HepG2 (cell line): ENCODE results near the gene PRRT2.

ENCODE experiments used
- ARID5B ChIP-seq: IDR thresholded peaks from 2 replicates; pipeline ENCODE4 v1.4.0; 2020; ENCODE audit warnings: mild to moderate bottlenecking, missing genetic modification reagents
- DMAP1 ChIP-seq: IDR thresholded peaks from 2 replicates; pipeline ENCODE4 v1.6.1; 2016
- EZH2 ChIP-seq: conservative IDR thresholded peaks from 2 replicates; pipeline ENCODE4 v1.6.1; 2012; ENCODE audit warnings: mild to moderate bottlenecking, low read depth, low read length, moderate library complexity
- GMEB2 ChIP-seq: IDR thresholded peaks from 2 replicates; pipeline ENCODE4 v1.6.1; 2016; ENCODE audit warnings: missing biosample characterization, missing genetic modification reagents, low read depth
- POLR2AphosphoS2 ChIP-seq: IDR thresholded peaks from 2 replicates; pipeline ENCODE4 v1.6.1; 2011; ENCODE audit warnings: low read depth, low read length, improper control_type of control experiment
- SIN3A ChIP-seq: IDR thresholded peaks from 2 replicates; pipeline ENCODE4 v1.6.1; 2011; ENCODE audit warnings: low read depth, mild to moderate bottlenecking, control low read depth, low read length, borderline replicate concordance
- TBX3 ChIP-seq: fragments of 450-650 bp; IDR thresholded peaks from 2 replicates; pipeline ENCODE4 v1.6.1; 2017; ENCODE audit warnings: antibody characterized with exemption, mild to moderate bottlenecking, inconsistent platforms, borderline replicate concordance
- ZNF225 ChIP-seq: sonication (generic); formaldehyde crosslinking; IDR thresholded peaks from 2 replicates; pipeline ENCODE4 v1.4.0; 2020; ENCODE audit warnings: mild to moderate bottlenecking, missing genetic modification reagents
- ZNF253 ChIP-seq: sonication (generic); formaldehyde crosslinking; IDR thresholded peaks from 2 replicates; pipeline ENCODE4 v1.8.0; 2022; ENCODE audit warnings: mild to moderate bottlenecking, missing genetic modification reagents, borderline replicate concordance
- ZNF878 ChIP-seq: sonication (generic); formaldehyde crosslinking; IDR thresholded peaks from 2 replicates; pipeline ENCODE4 v1.8.1; 2023; ENCODE audit warnings: mild to moderate bottlenecking, missing genetic modification reagents, moderate library complexity
- TF ChIP-seq, protein P1 (sequence below): sonication (generic); formaldehyde crosslinking; IDR thresholded peaks from 2 replicates; pipeline ENCODE4 v1.4.0; 2020; ENCODE audit warnings: missing genetic modification reagents
- TF ChIP-seq, protein P2 (sequence below): sonication (generic); formaldehyde crosslinking; IDR thresholded peaks from 2 replicates; pipeline ENCODE4 v1.4.0; 2020; ENCODE audit warnings: missing genetic modification reagents

GRCh38 chr16:29811896-29812665 lies at the start of gene PRRT2:
- TF ChIP-seq ZNF253 (CRISPR knock-in tag) (no peak), SIN3A (no peak), TBX3 (no peak), ARID5B (CRISPR knock-in tag) (no peak), ZNF878 (CRISPR knock-in tag) (no peak), POLR2AphosphoS2 (no peak), ZNF225 (CRISPR knock-in tag) (no peak), GMEB2 (CRISPR knock-in tag) (no peak), DMAP1 (CRISPR knock-in tag) (no peak), EZH2 (no peak)
- TF ChIP-seq, protein P1, sequence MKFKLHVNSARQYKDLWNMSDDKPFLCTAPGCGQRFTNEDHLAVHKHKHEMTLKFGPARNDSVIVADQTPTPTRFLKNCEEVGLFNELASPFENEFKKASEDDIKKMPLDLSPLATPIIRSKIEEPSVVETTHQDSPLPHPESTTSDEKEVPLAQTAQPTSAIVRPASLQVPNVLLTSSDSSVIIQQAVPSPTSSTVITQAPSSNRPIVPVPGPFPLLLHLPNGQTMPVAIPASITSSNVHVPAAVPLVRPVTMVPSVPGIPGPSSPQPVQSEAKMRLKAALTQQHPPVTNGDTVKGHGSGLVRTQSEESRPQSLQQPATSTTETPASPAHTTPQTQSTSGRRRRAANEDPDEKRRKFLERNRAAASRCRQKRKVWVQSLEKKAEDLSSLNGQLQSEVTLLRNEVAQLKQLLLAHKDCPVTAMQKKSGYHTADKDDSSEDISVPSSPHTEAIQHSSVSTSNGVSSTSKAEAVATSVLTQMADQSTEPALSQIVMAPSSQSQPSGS, result no peak
- TF ChIP-seq, protein P2, sequence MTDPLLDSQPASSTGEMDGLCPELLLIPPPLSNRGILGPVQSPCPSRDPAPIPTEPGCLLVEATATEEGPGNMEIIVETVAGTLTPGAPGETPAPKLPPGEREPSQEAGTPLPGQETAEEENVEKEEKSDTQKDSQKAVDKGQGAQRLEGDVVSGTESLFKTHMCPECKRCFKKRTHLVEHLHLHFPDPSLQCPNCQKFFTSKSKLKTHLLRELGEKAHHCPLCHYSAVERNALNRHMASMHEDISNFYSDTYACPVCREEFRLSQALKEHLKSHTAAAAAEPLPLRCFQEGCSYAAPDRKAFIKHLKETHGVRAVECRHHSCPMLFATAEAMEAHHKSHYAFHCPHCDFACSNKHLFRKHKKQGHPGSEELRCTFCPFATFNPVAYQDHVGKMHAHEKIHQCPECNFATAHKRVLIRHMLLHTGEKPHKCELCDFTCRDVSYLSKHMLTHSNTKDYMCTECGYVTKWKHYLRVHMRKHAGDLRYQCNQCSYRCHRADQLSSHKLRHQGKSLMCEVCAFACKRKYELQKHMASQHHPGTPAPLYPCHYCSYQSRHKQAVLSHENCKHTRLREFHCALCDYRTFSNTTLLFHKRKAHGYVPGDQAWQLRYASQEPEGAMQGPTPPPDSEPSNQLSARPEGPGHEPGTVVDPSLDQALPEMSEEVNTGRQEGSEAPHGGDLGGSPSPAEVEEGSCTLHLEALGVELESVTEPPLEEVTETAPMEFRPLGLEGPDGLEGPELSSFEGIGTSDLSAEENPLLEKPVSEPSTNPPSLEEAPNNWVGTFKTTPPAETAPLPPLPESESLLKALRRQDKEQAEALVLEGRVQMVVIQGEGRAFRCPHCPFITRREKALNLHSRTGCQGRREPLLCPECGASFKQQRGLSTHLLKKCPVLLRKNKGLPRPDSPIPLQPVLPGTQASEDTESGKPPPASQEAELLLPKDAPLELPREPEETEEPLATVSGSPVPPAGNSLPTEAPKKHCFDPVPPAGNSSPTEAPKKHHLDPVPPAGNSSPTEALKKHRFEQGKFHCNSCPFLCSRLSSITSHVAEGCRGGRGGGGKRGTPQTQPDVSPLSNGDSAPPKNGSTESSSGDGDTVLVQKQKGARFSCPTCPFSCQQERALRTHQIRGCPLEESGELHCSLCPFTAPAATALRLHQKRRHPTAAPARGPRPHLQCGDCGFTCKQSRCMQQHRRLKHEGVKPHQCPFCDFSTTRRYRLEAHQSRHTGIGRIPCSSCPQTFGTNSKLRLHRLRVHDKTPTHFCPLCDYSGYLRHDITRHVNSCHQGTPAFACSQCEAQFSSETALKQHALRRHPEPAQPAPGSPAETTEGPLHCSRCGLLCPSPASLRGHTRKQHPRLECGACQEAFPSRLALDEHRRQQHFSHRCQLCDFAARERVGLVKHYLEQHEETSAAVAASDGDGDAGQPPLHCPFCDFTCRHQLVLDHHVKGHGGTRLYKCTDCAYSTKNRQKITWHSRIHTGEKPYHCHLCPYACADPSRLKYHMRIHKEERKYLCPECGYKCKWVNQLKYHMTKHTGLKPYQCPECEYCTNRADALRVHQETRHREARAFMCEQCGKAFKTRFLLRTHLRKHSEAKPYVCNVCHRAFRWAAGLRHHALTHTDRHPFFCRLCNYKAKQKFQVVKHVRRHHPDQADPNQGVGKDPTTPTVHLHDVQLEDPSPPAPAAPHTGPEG (CRISPR knock-in tag), result no peak
